ENCODE measurements around the gene FATE1.

- TF ChIP-seq SUZ12 (IDR thresholded peaks at IDR 0.05; ENCODE audit: extremely low read depth, insufficient read depth, insufficient read length) (no peak), YY1 (IDR thresholded peaks at IDR 0.05; ENCODE audit: insufficient read depth, insufficient read length) (no peak), ZNF274 (IDR thresholded peaks at IDR 0.05; ENCODE audit: low read depth, low read length) (no peak)
Observed at GRCh38 chrX:151713849-151714248, 2.0 kb upstream of the FATE1 start.
